ENCODE results near the gene GMIP. TPM values are rescaled to one million over a fixed set of nuclear protein-coding genes. Genes with fewer than 3 reads are reported as not detected.
A peak's percentile ranks its signal among the peaks of the same experiment; 100 is the strongest.

Gene GMIP
- total RNA-seq, 3 donors from 2014 or later: 18.1 to 35.5 (median 33.1) TPM

GRCh38 chr19:19579533-19580361, 63.7 kb downstream of the GMIP start:
- no peak overlapping the region for H3K4me3 ChIP-seq
- no peak for TF ChIP-seq CTCF (IDR thresholded peaks at IDR 0.05)
- no peaks in the 10 kb centered on the region for H3K9me3 ChIP-seq
- intact Hi-C loops (cut with DNase I, micrococcal nuclease): no loop called here
- DNase-seq (peak in 1 of 3 donors; percentile 28), ATAC-seq (no peak)
- H3K4me1 ChIP-seq (ENCODE audit: low read depth): peaks cover 3% of the 10 kb centered on the region
- no peaks in the 10 kb centered on the region for H3K36me3 ChIP-seq (ENCODE audit: low read depth)

Other genes starting within 250 kb of the GMIP start
- 100 to 1,000 TPM in 2 of 3 donors, 10 to 100 TPM in 1; 89.3 to 117 (median 107) TPM for gene GATAD2A, start 238.0 kb downstream of the GMIP start, total RNA-seq
- 1 to 10 TPM; 1.8 to 2.5 (median 2.3) TPM for gene TSSK6, start 128.1 kb downstream of the GMIP start, total RNA-seq
- gene NDUFA13, start 127.4 kb downstream of the GMIP start, total RNA-seq: 100 to 1,000 TPM; 347 to 437 (median 348) TPM
- gene YJEFN3, start 114.7 kb downstream of the GMIP start, total RNA-seq: 10 to 100 TPM in 2 of 3 donors, 1 to 10 TPM in 1; 6.0 to 12.6 (median 10.6) TPM
- under 1 TPM in 1 of 3 donors, not detected in 2; 0.09 TPM for gene CILP2, start 105.4 kb downstream of the GMIP start, total RNA-seq
- 1 to 10 TPM; 2.8 to 6.2 (median 4.6) TPM for gene PBX4, start 25.0 kb downstream of the GMIP start, total RNA-seq
- gene LPAR2, start 15.4 kb downstream of the GMIP start, total RNA-seq: 10 to 100 TPM; 10.9 to 30.0 (median 17.1) TPM
- gene ATP13A1, start 20.0 kb upstream of the GMIP start, total RNA-seq: 10 to 100 TPM; 56.1 to 71.9 (median 58.1) TPM
- gene ZNF101, start 25.2 kb upstream of the GMIP start, total RNA-seq: 10 to 100 TPM; 11.4 to 15.6 (median 14.6) TPM
- 1 to 10 TPM; 2.6 to 7.6 (median 2.8) TPM for gene ZNF14, start 89.5 kb upstream of the GMIP start, total RNA-seq
- gene ZNF506, start 178.1 kb upstream of the GMIP start, total RNA-seq: 10 to 100 TPM; 18.4 to 31.7 (median 25.7) TPM
- gene ZNF253, start 222.2 kb upstream of the GMIP start, total RNA-seq: 10 to 100 TPM in 1 of 3 donors, 1 to 10 TPM in 2; 7.8 to 11.9 (median 9.4) TPM

Data from mucosa of descending colon (tissue), 3 donors.